BLaER1 (cell line): ENCODE data around the gene SLC12A6.

Experiments
- H3K27ac ChIP-seq: shearing (Covaris generic); formaldehyde crosslinking; 2 replicates; pipeline ENCODE4 v1.8.1; 2022
- H3K27me3 ChIP-seq: shearing (Covaris generic); formaldehyde crosslinking; 2 replicates; pipeline ENCODE4 v1.8.1; 2022
- H3K36me3 ChIP-seq: shearing (Covaris generic); formaldehyde crosslinking; 2 replicates; pipeline ENCODE4 v1.8.1; 2022
- H3K4me1 ChIP-seq: shearing (Covaris generic); formaldehyde crosslinking; 2 replicates; pipeline ENCODE4 v1.8.1; 2022
- H3K4me2 ChIP-seq: shearing (Covaris generic); formaldehyde crosslinking; 2 replicates; pipeline ENCODE4 v1.8.1; 2022
- H3K4me3 ChIP-seq: shearing (Covaris generic); formaldehyde crosslinking; 2 replicates; pipeline ENCODE4 v1.8.1; 2022
- H3K9ac ChIP-seq: shearing (Covaris generic); formaldehyde crosslinking; 2 replicates; pipeline ENCODE4 v1.8.1; 2022
- H3K9me3 ChIP-seq: shearing (Covaris generic); formaldehyde crosslinking; 2 replicates; pipeline ENCODE4 v1.8.1; 2022
- H4K20me1 ChIP-seq: shearing (Covaris generic); formaldehyde crosslinking; 2 replicates; pipeline ENCODE4 v1.8.1; 2022
- Cebpa-rat ChIP-seq: shearing (Covaris generic); IDR thresholded peaks from 2 replicates; pipeline ENCODE4 v1.8.1; 2022

Gene SLC12A6

GRCh38 chr15:34252545-34252944 is 85.0 kb downstream of the SLC12A6 start:
- Histone ChIP-seq H3K4me2 (no peak overlapping the region), H3K36me3 (peaks cover 73% of the 10 kb centered on the region), H3K4me3 (no peak overlapping the region), H4K20me1 (no peaks in the 10 kb centered on the region), H3K27ac (no peak overlapping the region), H3K4me1 (no peaks in the 10 kb centered on the region), H3K9ac (no peak overlapping the region), H3K9me3 (no peaks in the 10 kb centered on the region), H3K27me3 (no peaks in the 10 kb centered on the region)
- no peak for TF ChIP-seq Cebpa-rat

DNA sequence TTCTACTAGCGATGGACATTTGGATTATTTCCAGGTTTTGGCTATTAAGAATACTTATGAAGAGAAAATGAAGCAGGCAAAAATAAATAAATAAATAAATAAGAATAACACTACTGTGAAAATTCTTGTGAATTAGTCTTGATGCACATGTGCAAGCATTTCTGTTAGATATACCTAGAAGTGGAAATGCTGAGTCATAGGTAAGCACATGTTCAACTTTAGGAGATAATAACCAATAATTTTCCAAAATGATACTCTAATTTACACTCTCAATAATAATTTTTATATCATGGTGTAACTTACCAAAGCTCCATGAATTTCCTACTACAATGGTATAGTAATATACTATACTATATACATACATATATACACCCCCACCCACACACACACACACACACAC is 89.4 kb downstream of the SLC12A6 start:
- no peak overlapping the region for H3K9ac ChIP-seq

GRCh38 chr15:34246276-34246976 is 91.2 kb downstream of the SLC12A6 start:
- H3K4me3 ChIP-seq, result no peak overlapping the region
- TF ChIP-seq Cebpa-rat, result no peak
- H4K20me1 ChIP-seq, result no peaks in the 10 kb centered on the region
- H3K36me3 ChIP-seq, result peaks cover 61% of the 10 kb centered on the region
- no peak overlapping the region for H3K27ac ChIP-seq
- no peaks in the 10 kb centered on the region for H3K4me1 ChIP-seq
- H3K9ac ChIP-seq, result no peak overlapping the region
- no peaks in the 10 kb centered on the region for H3K9me3 ChIP-seq
- H3K4me2 ChIP-seq, result no peak overlapping the region
- H3K27me3 ChIP-seq, result no peaks in the 10 kb centered on the region

More for the DNA sequence above, 89.4 kb downstream of the SLC12A6 start:
- Histone ChIP-seq H3K4me1 (no peaks in the 10 kb centered on the region), H3K9me3 (no peaks in the 10 kb centered on the region), H3K36me3 (peaks cover 72% of the 10 kb centered on the region), H4K20me1 (no peaks in the 10 kb centered on the region), H3K4me2 (no peak overlapping the region), H3K4me3 (no peak overlapping the region), H3K27me3 (no peaks in the 10 kb centered on the region), H3K27ac (no peak overlapping the region)
- no peak for TF ChIP-seq Cebpa-rat

GRCh38 chr15:34243226-34243625 is 94.4 kb downstream of the SLC12A6 start:
- Histone ChIP-seq H3K36me3 (peaks cover 60% of the 10 kb centered on the region), H3K9ac (no peak overlapping the region), H3K4me2 (no peak overlapping the region), H3K27ac (no peak overlapping the region), H3K9me3 (no peaks in the 10 kb centered on the region), H4K20me1 (no peaks in the 10 kb centered on the region), H3K4me1 (no peaks in the 10 kb centered on the region), H3K27me3 (no peaks in the 10 kb centered on the region), H3K4me3 (no peak overlapping the region)
- TF ChIP-seq Cebpa-rat, result no peak

- no peaks in the 10 kb centered on the region for H3K9me3 ChIP-seq
- peaks cover 59% of the 10 kb centered on the region for H3K36me3 ChIP-seq
- H3K4me3 ChIP-seq, result no peak overlapping the region
- H3K4me2 ChIP-seq, result no peak overlapping the region
- TF ChIP-seq Cebpa-rat, result no peak
- no peaks in the 10 kb centered on the region for H4K20me1 ChIP-seq
- no peak overlapping the region for H3K27ac ChIP-seq
- no peaks in the 10 kb centered on the region for H3K4me1 ChIP-seq
- no peak overlapping the region for H3K9ac ChIP-seq
- H3K27me3 ChIP-seq, result no peaks in the 10 kb centered on the region
Observed at GRCh38 chr15:34242331-34242710, 95.3 kb downstream of the SLC12A6 start.

DNA sequence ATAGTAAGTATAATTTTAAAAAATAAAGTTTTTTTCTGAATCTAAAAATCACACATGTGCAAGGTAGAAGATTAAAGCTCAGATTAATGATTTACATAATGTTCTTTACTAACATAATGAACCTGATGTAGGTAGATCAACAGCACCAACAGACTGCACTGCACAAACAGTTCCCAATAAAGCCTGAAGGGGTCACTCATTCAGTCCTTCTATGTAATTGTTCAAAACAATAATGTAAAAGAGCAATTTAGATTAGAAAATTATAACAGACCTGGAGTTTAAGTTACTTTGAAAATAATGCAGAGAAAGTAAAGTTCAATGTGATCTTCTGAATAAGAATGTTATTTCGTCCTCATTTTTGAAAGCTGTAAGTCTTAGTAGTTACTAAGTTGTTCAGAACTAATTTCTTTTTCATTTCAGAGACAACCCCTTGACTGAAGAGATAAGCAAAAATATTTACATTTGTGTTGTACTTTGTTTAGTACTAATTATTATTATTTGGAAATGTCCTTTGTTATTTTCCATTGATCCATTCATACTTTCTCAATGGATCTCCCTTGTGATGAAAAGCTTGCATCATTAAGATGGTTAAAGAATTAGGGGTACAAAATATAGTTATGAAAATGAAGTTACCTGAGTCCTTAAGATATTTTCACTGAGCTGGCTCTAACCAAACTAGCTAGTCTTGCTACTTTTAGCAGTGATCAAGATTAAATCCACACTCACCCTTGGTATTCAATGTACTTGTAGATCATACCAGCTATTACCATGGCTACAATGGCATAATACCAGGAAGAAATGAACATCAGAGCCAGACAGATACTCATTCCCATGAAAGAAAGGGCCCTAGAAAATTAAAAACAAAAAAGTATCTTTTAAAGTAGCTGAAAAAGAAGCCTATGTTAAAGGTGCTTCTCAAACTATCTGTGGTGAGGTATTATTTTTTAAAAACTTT is 95.9 kb downstream of the SLC12A6 start:
- Histone ChIP-seq H3K9ac (no peak overlapping the region), H3K9me3 (no peaks in the 10 kb centered on the region), H3K4me3 (no peak overlapping the region), H3K36me3 (peaks cover 64% of the 10 kb centered on the region), H3K27ac (no peak overlapping the region), H3K4me2 (no peak overlapping the region), H3K4me1 (no peaks in the 10 kb centered on the region), H3K27me3 (no peaks in the 10 kb centered on the region), H4K20me1 (no peaks in the 10 kb centered on the region)
- TF ChIP-seq Cebpa-rat, result no peak

- H3K27me3 ChIP-seq, result no peaks in the 10 kb centered on the region
- no peak for TF ChIP-seq Cebpa-rat
- H3K36me3 ChIP-seq, result peaks cover 71% of the 10 kb centered on the region
- H3K9me3 ChIP-seq, result no peaks in the 10 kb centered on the region
- no peak overlapping the region for H3K4me2 ChIP-seq
- H3K4me3 ChIP-seq, result no peak overlapping the region
- no peak overlapping the region for H3K27ac ChIP-seq
- H3K9ac ChIP-seq, result no peak overlapping the region
- no peaks in the 10 kb centered on the region for H3K4me1 ChIP-seq
- no peaks in the 10 kb centered on the region for H4K20me1 ChIP-seq
Observed at GRCh38 chr15:34240537-34240936, 97.0 kb downstream of the SLC12A6 start.

GRCh38 chr15:34239151-34239808 is 98.3 kb downstream of the SLC12A6 start:
- no peaks in the 10 kb centered on the region for H3K4me1 ChIP-seq
- H4K20me1 ChIP-seq, result no peaks in the 10 kb centered on the region
- no peak for TF ChIP-seq Cebpa-rat
- H3K27me3 ChIP-seq, result no peaks in the 10 kb centered on the region
- no peak overlapping the region for H3K4me2 ChIP-seq
- H3K9me3 ChIP-seq, result no peaks in the 10 kb centered on the region
- H3K27ac ChIP-seq, result no peak overlapping the region
- no peak overlapping the region for H3K4me3 ChIP-seq
- H3K36me3 ChIP-seq, result peaks cover 72% of the 10 kb centered on the region
- H3K9ac ChIP-seq, result no peak overlapping the region

DNA sequence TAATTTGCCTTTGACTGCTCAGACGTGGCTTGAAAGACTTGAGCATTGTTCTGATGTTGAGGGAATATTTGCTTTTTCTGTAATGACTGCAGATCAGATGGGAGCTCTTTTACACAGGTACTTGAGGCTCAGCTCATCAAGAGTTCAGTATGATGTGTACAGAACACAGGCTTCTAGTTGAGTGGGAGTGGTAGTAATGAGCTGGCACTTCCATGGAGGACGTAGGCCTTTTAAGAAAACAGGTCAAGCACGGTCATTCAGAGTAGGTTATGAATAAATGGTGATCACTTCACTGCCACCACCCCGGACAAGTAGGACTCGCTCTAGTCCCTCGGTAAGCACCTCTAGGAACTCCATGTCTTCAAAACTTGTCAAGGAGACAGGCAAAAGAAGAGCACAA is 104.0 kb downstream of the SLC12A6 start:
- H4K20me1 ChIP-seq, result no peaks in the 10 kb centered on the region
- no peak overlapping the region for H3K27ac ChIP-seq
- TF ChIP-seq Cebpa-rat, result no peak
- no peak overlapping the region for H3K9ac ChIP-seq
- no peak overlapping the region for H3K4me3 ChIP-seq
- no peak overlapping the region for H3K4me2 ChIP-seq
- H3K36me3 ChIP-seq, result peaks cover 92% of the 10 kb centered on the region
- H3K27me3 ChIP-seq, result no peaks in the 10 kb centered on the region
- H3K4me1 ChIP-seq, result no peaks in the 10 kb centered on the region
- no peaks in the 10 kb centered on the region for H3K9me3 ChIP-seq
